ENCODE results near the gene INS. TPM values are rescaled to one million over a fixed set of nuclear protein-coding genes. Genes with fewer than 3 reads are reported as not detected.

INS gene
- total and polyA plus RNA-seq, 2 of the 13 experiments (the other 11 are each of a cell fraction or from before 2014, with no cell fraction given), result not detected

GRCh38 chr11:2123628-2123960 is 37.4 kb downstream of the INS start (continued):
- TF ChIP-seq ZNF687 (CRISPR knock-in tag; IDR thresholded peaks at IDR 0.05), result peak; percentile 45

GRCh38 chr11:2122907-2123627 is 37.9 kb downstream of the INS start:
- Histone ChIP-seq H3K36me3 (replicated peaks in 1 of 2; ENCODE audit: control insufficient read depth in 1 of 2, insufficient read depth in 2 of 2, low read length in 2 of 2) (no peaks in the 10 kb centered on the region), H3K4me3 (replicated peaks in 1 of 3; ENCODE audit: insufficient read depth in 1 of 3, low read depth in 2 of 3, low read length in 3 of 3) (peak overlapping the region in 1 of 3 experiments; percentile 66; a peak in 1 of 6 replicates), H3K4me2 (ENCODE audit: low read depth, low read length) (peak overlapping the region; percentile 81), H4K20me1 (ENCODE audit: insufficient read depth, low read length) (no peaks in the 10 kb centered on the region), H3K27me3 (ENCODE audit: control insufficient read depth in 1 of 2, insufficient read depth in 2 of 2, low read length in 2 of 2) (peaks cover 2 to 17% of the 10 kb centered on the region in 2 experiments; a peak in 3 of 5 replicates), H3K27ac (ENCODE audit: extremely low read length, insufficient read depth, low read length) (no peak overlapping the region), H3K79me2 (ENCODE audit: insufficient read depth, low read length) (no peaks in the 10 kb centered on the region), H3K9me3 (ENCODE audit: low read length) (no peaks in the 10 kb centered on the region), H3K9ac (ENCODE audit: insufficient read depth, low read depth, low read length) (no peak overlapping the region), H3K4me1 (ENCODE audit: insufficient read depth, low read length) (peaks cover 45% of the 10 kb centered on the region), H2AFZ (ENCODE audit: low read length) (no peak overlapping the region)
- 31% methylated on average over 6 of the region's 13 CpGs for WGBS (ENCODE audit: low lambda C conversion rate)
- intact Hi-C loops (cut with micrococcal nuclease; ENCODE audit: unreplicated experiment), result no loop called here
- ATAC-seq (peak; percentile 29), FAIRE-seq (no peak), DNase-seq (ENCODE audit: low spot score) (peak; percentile 43)
- no TSS peak for BruUV-seq (replicated peaks)
- CTCF ChIA-PET (ENCODE audit: low intra/inter-chr PET ratio, low total read pairs), result interaction anchor here (0.8 to 1.2 kb wide), 2 partner anchors 86 to 154 kb away, joined by 4 to 5 read pairs; no protein-coding TSS in a partner anchor
- POLR2A ChIA-PET, result interaction anchor here (0.7 to 2.6 kb wide), 7 partner anchors 14 to 175 kb away, joined by 3 to 13 read pairs (median 4); no protein-coding TSS in a partner anchor
- in situ Hi-C loops (cut with HindIII; ENCODE audit: extremely low pct_ligation_motif_present, low pct_unique_long_range_greater_than_20kb), result no loop called here
- TF ChIP-seq ZNF879 (CRISPR knock-in tag; IDR thresholded peaks at IDR 0.05) (no peak), MTF1 (CRISPR knock-in tag; IDR thresholded peaks at IDR 0.05) (no peak), CHD4 (IDR thresholded peaks at IDR 0.05; ENCODE audit: borderline replicate concordance, low read length) (no peak), ZFP82 (CRISPR knock-in tag; IDR thresholded peaks at IDR 0.05; ENCODE audit: borderline replicate concordance) (no peak), JDP2 (CRISPR knock-in tag; IDR thresholded peaks at IDR 0.05; ENCODE audit: borderline replicate concordance) (no peak), ZNF543 (CRISPR knock-in tag; IDR thresholded peaks at IDR 0.05) (no peak), ZNF512B (CRISPR knock-in tag; IDR thresholded peaks at IDR 0.05; ENCODE audit: borderline replicate concordance) (no peak), U2AF1 (optimal IDR thresholded peaks at IDR 0.05; ENCODE audit: low read depth, low read length) (no peak), MBNL3 (CRISPR knock-in tag; conservative IDR thresholded peaks at IDR 0.05) (no peak), XRCC5 (optimal IDR thresholded peaks at IDR 0.05; ENCODE audit: low read length) (peak; percentile 61), ZNF761 (CRISPR knock-in tag; conservative IDR thresholded peaks at IDR 0.05) (no peak), BATF2 (CRISPR knock-in tag; IDR thresholded peaks at IDR 0.05) (no peak)

Data from HepG2 (cell line).